ENCODE data around the gene APOC1. TPM values are rescaled to one million over a fixed set of nuclear protein-coding genes. Genes with fewer than 3 reads are reported as not detected.

The APOC1 gene
- total RNA-seq, 1 experiment from 2014 or later: 31.1 TPM

DNA sequence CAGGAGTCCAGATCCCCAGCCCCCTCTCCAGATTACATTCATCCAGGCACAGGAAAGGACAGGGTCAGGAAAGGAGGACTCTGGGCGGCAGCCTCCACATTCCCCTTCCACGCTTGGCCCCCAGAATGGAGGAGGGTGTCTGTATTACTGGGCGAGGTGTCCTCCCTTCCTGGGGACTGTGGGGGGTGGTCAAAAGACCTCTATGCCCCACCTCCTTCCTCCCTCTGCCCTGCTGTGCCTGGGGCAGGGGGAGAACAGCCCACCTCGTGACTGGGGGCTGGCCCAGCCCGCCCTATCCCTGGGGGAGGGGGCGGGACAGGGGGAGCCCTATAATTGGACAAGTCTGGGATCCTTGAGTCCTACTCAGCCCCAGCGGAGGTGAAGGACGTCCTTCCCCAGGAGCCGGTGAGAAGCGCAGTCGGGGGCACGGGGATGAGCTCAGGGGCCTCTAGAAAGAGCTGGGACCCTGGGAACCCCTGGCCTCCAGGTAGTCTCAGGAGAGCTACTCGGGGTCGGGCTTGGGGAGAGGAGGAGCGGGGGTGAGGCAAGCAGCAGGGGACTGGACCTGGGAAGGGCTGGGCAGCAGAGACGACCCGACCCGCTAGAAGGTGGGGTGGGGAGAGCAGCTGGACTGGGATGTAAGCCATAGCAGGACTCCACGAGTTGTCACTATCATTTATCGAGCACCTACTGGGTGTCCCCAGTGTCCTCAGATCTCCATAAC is 8.8 kb upstream of the APOC1 start, which contains the start of gene APOE:
Gene APOE, plus strand, starts transcription at position 360 of the 724 bp plus-strand sequence. CDS start 829 bp downstream, outside the sequence.
- Histone ChIP-seq H2AFZ (no peak within 1 kb of the TSS), H4K20me1 (ENCODE audit: insufficient read depth) (peaks cover 8% of the 10 kb centered on the region; the same call in 1 of the 2 replicates), H3K9me2 (ENCODE audit: insufficient read depth) (no peaks in the 10 kb centered on the region), H3K4me2 (peak within 1 kb of the TSS; percentile 43), H3K27me3 (ENCODE audit: insufficient read depth, low read depth) (no peaks in the 10 kb centered on the region), H3K4me3 (no peak within 1 kb of the TSS), H3K4me1 (replicated peaks; ENCODE audit: insufficient read depth) (peaks cover under 1% of the 10 kb centered on the region; the same call in 1 of the 2 replicates), H3K27ac (no peak within 1 kb of the TSS), H3K9me3 (ENCODE audit: insufficient read depth, low read depth) (no peaks in the 10 kb centered on the region), H3K36me3 (ENCODE audit: low read depth) (0 out of 2 replicates have a peak, but pooled peaks cover 8% of the 10 kb centered on the region), H3K79me2 (ENCODE audit: low read depth) (no peaks in the 10 kb centered on the region), H3F3A (ENCODE audit: insufficient read depth, low read depth) (peaks cover 49% of the 10 kb centered on the region)
- ChIA-PET CTCF (interaction anchor here (0.6 to 0.7 kb wide), 3 partner anchors 61 to 573 kb away, joined by 7 to 14 read pairs (median 7); no protein-coding TSS in a partner anchor), POLR2A (ENCODE audit: unreplicated experiment) (interaction anchor here (0.6 to 0.7 kb wide), 5 partner anchors 20 to 344 kb away, joined by 3 to 18 read pairs (median 10); no protein-coding TSS in a partner anchor)
- BruUV-seq (replicated peaks): TSS peak; percentile 13
- intact Hi-C loops (cut with micrococcal nuclease; ENCODE audit: unreplicated experiment): loop anchor here (2.0 to 10.0 kb wide), 2 partner anchors 49 to 149 kb away; partner anchors contain the start of gene CLPTM1
- DNase-seq: peak; percentile 29 to 32
- TF ChIP-seq, protein P1, sequence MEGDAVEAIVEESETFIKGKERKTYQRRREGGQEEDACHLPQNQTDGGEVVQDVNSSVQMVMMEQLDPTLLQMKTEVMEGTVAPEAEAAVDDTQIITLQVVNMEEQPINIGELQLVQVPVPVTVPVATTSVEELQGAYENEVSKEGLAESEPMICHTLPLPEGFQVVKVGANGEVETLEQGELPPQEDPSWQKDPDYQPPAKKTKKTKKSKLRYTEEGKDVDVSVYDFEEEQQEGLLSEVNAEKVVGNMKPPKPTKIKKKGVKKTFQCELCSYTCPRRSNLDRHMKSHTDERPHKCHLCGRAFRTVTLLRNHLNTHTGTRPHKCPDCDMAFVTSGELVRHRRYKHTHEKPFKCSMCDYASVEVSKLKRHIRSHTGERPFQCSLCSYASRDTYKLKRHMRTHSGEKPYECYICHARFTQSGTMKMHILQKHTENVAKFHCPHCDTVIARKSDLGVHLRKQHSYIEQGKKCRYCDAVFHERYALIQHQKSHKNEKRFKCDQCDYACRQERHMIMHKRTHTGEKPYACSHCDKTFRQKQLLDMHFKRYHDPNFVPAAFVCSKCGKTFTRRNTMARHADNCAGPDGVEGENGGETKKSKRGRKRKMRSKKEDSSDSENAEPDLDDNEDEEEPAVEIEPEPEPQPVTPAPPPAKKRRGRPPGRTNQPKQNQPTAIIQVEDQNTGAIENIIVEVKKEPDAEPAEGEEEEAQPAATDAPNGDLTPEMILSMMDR (conservative IDR thresholded peaks at IDR 0.05): no peak
- TF ChIP-seq EZH2 (IDR thresholded peaks at IDR 0.05; ENCODE audit: low read depth): no peak

DNA sequence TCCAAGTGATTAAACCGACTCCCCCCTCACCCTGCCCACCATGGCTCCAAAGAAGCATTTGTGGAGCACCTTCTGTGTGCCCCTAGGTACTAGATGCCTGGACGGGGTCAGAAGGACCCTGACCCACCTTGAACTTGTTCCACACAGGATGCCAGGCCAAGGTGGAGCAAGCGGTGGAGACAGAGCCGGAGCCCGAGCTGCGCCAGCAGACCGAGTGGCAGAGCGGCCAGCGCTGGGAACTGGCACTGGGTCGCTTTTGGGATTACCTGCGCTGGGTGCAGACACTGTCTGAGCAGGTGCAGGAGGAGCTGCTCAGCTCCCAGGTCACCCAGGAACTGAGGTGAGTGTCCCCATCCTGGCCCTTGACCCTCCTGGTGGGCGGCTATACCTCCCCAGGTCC is 6.8 kb upstream of the APOC1 start:
- no peak overlapping the region for H3K4me3 ChIP-seq
- H4K20me1 ChIP-seq (ENCODE audit: insufficient read depth): peaks cover 8% of the 10 kb centered on the region; the same call in 1 of the 2 replicates
- peaks cover 11% of the 10 kb centered on the region for H3K4me1 ChIP-seq (replicated peaks; ENCODE audit: insufficient read depth)
- H3K27me3 ChIP-seq (ENCODE audit: insufficient read depth, low read depth): no peaks in the 10 kb centered on the region
- H3K9me2 ChIP-seq (ENCODE audit: insufficient read depth): no peaks in the 10 kb centered on the region
- no TSS peak for BruUV-seq (replicated peaks)
- H3K36me3 ChIP-seq (ENCODE audit: low read depth): 0 out of 2 replicates have a peak, but pooled peaks cover 1% of the 10 kb centered on the region
- ChIA-PET POLR2A (ENCODE audit: unreplicated experiment) (interaction anchor here (0.7 kb wide), 1 partner anchor 47 kb away, joined by 4 read pairs; no protein-coding TSS in a partner anchor), CTCF (no interaction called here)
- DNase-seq: peak in 1 of 2 experiments; percentile 28
- TF ChIP-seq, protein P1 (conservative IDR thresholded peaks at IDR 0.05): no peak
- no peak for TF ChIP-seq EZH2 (IDR thresholded peaks at IDR 0.05; ENCODE audit: low read depth)
- no peak overlapping the region for H3K27ac ChIP-seq
- no peak overlapping the region for H3K4me2 ChIP-seq
- H2AFZ ChIP-seq: no peak overlapping the region
- intact Hi-C loops (cut with micrococcal nuclease; ENCODE audit: unreplicated experiment): loop anchor here (2.0 to 10.0 kb wide), 2 partner anchors 47 to 147 kb away; partner anchors contain the start of gene CLPTM1
- H3K79me2 ChIP-seq (ENCODE audit: low read depth): no peaks in the 10 kb centered on the region
- peaks cover 31% of the 10 kb centered on the region; the same call in 1 of the 2 replicates for H3F3A ChIP-seq (ENCODE audit: insufficient read depth, low read depth)
- no peaks in the 10 kb centered on the region for H3K9me3 ChIP-seq (ENCODE audit: insufficient read depth, low read depth)

DNA sequence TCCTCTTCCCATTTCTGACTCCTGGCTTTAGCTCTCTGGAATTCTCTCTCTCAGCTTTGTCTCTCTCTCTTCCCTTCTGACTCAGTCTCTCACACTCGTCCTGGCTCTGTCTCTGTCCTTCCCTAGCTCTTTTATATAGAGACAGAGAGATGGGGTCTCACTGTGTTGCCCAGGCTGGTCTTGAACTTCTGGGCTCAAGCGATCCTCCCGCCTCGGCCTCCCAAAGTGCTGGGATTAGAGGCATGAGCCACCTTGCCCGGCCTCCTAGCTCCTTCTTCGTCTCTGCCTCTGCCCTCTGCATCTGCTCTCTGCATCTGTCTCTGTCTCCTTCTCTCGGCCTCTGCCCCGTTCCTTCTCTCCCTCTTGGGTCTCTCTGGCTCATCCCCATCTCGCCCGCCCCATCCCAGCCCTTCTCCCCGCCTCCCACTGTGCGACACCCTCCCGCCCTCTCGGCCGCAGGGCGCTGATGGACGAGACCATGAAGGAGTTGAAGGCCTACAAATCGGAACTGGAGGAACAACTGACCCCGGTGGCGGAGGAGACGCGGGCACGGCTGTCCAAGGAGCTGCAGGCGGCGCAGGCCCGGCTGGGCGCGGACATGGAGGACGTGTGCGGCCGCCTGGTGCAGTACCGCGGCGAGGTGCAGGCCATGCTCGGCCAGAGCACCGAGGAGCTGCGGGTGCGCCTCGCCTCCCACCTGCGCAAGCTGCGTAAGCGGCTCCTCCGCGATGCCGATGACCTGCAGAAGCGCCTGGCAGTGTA is 6.2 kb upstream of the APOC1 start:
- Histone ChIP-seq H3K27me3 (ENCODE audit: insufficient read depth, low read depth) (no peaks in the 10 kb centered on the region), H3K4me2 (no peak overlapping the region), H3K4me3 (no peak overlapping the region), H4K20me1 (ENCODE audit: insufficient read depth) (peaks cover 8% of the 10 kb centered on the region; the same call in 1 of the 2 replicates), H3F3A (ENCODE audit: insufficient read depth, low read depth) (peaks cover 28% of the 10 kb centered on the region; the same call in 1 of the 2 replicates), H3K27ac (no peak overlapping the region), H3K9me2 (ENCODE audit: insufficient read depth) (no peaks in the 10 kb centered on the region), H3K9me3 (ENCODE audit: insufficient read depth, low read depth) (no peaks in the 10 kb centered on the region), H3K79me2 (ENCODE audit: low read depth) (no peaks in the 10 kb centered on the region), H2AFZ (no peak overlapping the region), H3K36me3 (ENCODE audit: low read depth) (no peaks in the 10 kb centered on the region), H3K4me1 (replicated peaks; ENCODE audit: insufficient read depth) (peaks cover 11% of the 10 kb centered on the region)
- no peak for TF ChIP-seq EZH2 (IDR thresholded peaks at IDR 0.05; ENCODE audit: low read depth)
- TF ChIP-seq, protein P1 (conservative IDR thresholded peaks at IDR 0.05): no peak
- BruUV-seq (replicated peaks): no TSS peak
- peak in 1 of 2 experiments; percentile 21 for DNase-seq
- POLR2A ChIA-PET (ENCODE audit: unreplicated experiment): interaction anchor here (0.7 kb wide), 1 partner anchor 47 kb away, joined by 4 read pairs; no protein-coding TSS in a partner anchor
- intact Hi-C loops (cut with micrococcal nuclease; ENCODE audit: unreplicated experiment): loop anchor here (10.0 kb wide), 1 partner anchor 147 kb away; no protein-coding TSS in a partner anchor
- CTCF ChIA-PET: no interaction called here

Measured in PC-9 (cell line).